Measurements from ENCODE around the gene ENPP6.

- no peak for TF ChIP-seq CTCF (IDR thresholded peaks at IDR 0.05; ENCODE audit: low read length)
- no peak for TF ChIP-seq EZH2 (IDR thresholded peaks at IDR 0.05; ENCODE audit: borderline replicate concordance, low read length)
Measured at GRCh38 chr4:184074677-184075388, 142.8 kb downstream of the ENPP6 start.
